ENCODE results near the gene CRY1.

GRCh38 chr12:106962286-106962685 is 131.1 kb downstream of the CRY1 start:
- TF ChIP-seq RAD21 (IDR thresholded peaks at IDR 0.05; ENCODE audit: low read length) (no peak), POLR2AphosphoS5 (IDR thresholded peaks at IDR 0.05; ENCODE audit: low read depth, low read length) (no peak), RFX5 (IDR thresholded peaks at IDR 0.05; ENCODE audit: low read length) (no peak), EP300 (IDR thresholded peaks at IDR 0.05; ENCODE audit: borderline replicate concordance in 1 of 2, low read depth in 1 of 2, low read length in 1 of 2) (no peak)
- TF ChIP-seq, protein P1, sequence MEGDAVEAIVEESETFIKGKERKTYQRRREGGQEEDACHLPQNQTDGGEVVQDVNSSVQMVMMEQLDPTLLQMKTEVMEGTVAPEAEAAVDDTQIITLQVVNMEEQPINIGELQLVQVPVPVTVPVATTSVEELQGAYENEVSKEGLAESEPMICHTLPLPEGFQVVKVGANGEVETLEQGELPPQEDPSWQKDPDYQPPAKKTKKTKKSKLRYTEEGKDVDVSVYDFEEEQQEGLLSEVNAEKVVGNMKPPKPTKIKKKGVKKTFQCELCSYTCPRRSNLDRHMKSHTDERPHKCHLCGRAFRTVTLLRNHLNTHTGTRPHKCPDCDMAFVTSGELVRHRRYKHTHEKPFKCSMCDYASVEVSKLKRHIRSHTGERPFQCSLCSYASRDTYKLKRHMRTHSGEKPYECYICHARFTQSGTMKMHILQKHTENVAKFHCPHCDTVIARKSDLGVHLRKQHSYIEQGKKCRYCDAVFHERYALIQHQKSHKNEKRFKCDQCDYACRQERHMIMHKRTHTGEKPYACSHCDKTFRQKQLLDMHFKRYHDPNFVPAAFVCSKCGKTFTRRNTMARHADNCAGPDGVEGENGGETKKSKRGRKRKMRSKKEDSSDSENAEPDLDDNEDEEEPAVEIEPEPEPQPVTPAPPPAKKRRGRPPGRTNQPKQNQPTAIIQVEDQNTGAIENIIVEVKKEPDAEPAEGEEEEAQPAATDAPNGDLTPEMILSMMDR (IDR thresholded peaks at IDR 0.05): no peak
- TF ChIP-seq, protein P2, sequence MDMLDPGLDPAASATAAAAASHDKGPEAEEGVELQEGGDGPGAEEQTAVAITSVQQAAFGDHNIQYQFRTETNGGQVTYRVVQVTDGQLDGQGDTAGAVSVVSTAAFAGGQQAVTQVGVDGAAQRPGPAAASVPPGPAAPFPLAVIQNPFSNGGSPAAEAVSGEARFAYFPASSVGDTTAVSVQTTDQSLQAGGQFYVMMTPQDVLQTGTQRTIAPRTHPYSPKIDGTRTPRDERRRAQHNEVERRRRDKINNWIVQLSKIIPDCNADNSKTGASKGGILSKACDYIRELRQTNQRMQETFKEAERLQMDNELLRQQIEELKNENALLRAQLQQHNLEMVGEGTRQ (IDR thresholded peaks at IDR 0.05; ENCODE audit: borderline replicate concordance, low read depth, low read length): no peak
- TF ChIP-seq, protein P3, sequence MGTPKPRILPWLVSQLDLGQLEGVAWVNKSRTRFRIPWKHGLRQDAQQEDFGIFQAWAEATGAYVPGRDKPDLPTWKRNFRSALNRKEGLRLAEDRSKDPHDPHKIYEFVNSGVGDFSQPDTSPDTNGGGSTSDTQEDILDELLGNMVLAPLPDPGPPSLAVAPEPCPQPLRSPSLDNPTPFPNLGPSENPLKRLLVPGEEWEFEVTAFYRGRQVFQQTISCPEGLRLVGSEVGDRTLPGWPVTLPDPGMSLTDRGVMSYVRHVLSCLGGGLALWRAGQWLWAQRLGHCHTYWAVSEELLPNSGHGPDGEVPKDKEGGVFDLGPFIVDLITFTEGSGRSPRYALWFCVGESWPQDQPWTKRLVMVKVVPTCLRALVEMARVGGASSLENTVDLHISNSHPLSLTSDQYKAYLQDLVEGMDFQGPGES (IDR thresholded peaks at IDR 0.05; ENCODE audit: low read depth, low read length): no peak
